22Rv1 (cell line): Measurements from ENCODE around the gene COA8.

Source experiments
- ZFX ChIP-seq: fragments of 450-650 bp; IDR thresholded peaks from 2 replicates; pipeline ENCODE4 v1.6.1; 2017; ENCODE audit warnings: antibody characterized with exemption, borderline replicate concordance
- TF ChIP-seq, protein P1 (sequence below): fragments of 450-650 bp; IDR thresholded peaks from 2 replicates; pipeline ENCODE4 v1.5.1; 2017; ENCODE audit warnings: mild to moderate bottlenecking

DNA sequence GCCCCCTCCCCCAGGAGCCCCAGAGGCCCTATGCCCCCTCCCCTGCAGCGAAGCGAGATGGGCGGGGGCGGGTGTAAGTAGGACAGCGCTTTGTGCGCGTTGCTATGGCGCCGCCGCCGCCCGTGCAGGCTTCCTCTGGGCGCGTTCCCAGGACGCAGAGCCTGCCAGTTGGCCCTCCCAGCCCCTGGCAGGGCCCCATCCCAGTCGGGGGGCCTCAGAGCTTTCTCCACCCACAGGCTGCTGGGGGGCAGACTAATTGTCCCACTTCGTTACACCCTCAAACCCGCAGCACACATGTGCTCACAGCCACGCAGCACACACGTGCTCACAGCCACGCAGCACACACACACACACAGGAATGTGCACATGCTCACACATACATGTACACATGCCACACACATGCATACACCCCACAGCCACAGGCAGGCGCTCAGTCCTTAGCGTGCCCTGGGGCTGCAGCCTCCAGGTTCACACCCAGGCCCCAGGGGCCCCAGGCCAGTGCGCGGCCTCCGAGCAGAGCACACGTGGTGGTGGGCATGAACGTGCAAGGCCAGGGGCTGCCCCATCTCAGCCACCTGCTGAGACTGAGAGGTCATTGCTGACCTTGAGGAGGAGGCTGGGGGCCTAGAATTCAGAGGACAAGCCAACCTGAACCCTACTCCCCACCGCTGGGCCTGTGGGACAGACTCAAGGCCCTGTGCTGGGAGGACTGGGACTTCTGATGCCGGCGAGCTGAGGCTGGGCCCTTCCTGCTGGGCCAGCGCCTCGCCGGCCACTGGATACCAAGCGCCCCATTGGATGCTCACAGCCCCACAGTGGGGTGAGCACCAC is 18.2 kb upstream of the COA8 start:
- TF ChIP-seq, protein P1, sequence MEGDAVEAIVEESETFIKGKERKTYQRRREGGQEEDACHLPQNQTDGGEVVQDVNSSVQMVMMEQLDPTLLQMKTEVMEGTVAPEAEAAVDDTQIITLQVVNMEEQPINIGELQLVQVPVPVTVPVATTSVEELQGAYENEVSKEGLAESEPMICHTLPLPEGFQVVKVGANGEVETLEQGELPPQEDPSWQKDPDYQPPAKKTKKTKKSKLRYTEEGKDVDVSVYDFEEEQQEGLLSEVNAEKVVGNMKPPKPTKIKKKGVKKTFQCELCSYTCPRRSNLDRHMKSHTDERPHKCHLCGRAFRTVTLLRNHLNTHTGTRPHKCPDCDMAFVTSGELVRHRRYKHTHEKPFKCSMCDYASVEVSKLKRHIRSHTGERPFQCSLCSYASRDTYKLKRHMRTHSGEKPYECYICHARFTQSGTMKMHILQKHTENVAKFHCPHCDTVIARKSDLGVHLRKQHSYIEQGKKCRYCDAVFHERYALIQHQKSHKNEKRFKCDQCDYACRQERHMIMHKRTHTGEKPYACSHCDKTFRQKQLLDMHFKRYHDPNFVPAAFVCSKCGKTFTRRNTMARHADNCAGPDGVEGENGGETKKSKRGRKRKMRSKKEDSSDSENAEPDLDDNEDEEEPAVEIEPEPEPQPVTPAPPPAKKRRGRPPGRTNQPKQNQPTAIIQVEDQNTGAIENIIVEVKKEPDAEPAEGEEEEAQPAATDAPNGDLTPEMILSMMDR, result no peak
- TF ChIP-seq ZFX, result no peak
